Measurements from ENCODE around the gene NFKBIB. TPM values are rescaled to one million over a fixed set of nuclear protein-coding genes. Genes with fewer than 3 reads are reported as not detected.

The NFKBIB gene
- total RNA-seq, 1 donor from 2014 or later: 21.7 TPM

DNA sequence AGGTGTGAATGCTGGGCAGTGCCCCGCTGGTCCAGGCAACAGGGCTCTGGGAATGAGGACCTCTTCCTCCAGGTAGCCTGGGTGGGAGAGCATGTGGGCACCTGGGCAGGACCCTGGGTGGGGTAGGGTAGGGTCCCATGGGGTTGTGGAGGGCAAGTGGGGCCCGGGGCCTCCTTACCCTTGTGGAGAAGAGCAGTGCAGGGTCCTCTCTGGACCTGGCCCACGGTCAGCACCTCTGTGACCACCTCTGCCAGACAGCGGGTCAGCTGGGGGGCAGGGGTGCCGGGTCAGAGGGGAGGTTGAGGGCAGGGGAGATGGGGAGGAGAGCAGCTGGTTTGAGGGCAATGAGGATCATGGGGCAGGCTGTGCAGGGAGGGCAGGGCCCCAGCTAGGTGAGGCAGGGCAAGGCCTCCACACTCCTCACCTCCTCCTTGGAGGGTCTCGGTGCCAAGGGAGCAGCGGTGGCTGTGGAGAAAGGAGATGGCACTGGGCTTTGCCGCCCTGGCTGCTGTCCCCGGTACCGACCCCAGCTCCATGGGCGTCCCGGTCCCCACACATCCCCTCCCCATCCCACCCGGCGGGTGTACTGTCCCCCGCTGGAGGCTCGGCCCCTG lies 11.7 kb downstream of the NFKBIB start:
- Histone ChIP-seq H4K20me1 (ENCODE audit: insufficient read depth, low read length) (no peaks in the 10 kb centered on the region), H2AFZ (ENCODE audit: low read depth, low read length) (no peak overlapping the region), H3K9me3 (ENCODE audit: insufficient read depth, low read depth, low read length) (no peaks in the 10 kb centered on the region), H3K27me3 (ENCODE audit: insufficient read depth, low read length) (peaks cover 9% of the 10 kb centered on the region), H3K9ac (ENCODE audit: low read length) (no peak overlapping the region), H3K4me3 (ENCODE audit: insufficient read depth, low read depth, low read length) (no peak overlapping the region), H3K4me1 (ENCODE audit: insufficient read depth, low read length) (no peaks in the 10 kb centered on the region), H3K27ac (ENCODE audit: low read depth, low read length) (no peak overlapping the region), H3K4me2 (ENCODE audit: low read length) (no peak overlapping the region), H3K36me3 (ENCODE audit: insufficient read depth, low read length) (no peaks in the 10 kb centered on the region), H3K79me2 (ENCODE audit: insufficient read depth, low read length) (no peaks in the 10 kb centered on the region)
- DNase-seq (ENCODE audit: low read depth) (no peak), FAIRE-seq (no peak)
- H3K4me3 Mint-ChIP-seq (ENCODE audit: unreplicated experiment): no peak overlapping the region
- no peaks in the 10 kb centered on the region for H3K27me3 Mint-ChIP-seq (ENCODE audit: low read depth, unreplicated experiment)
- no peak overlapping the region for H3K27ac Mint-ChIP-seq (ENCODE audit: unreplicated experiment)
- H3K9me3 Mint-ChIP-seq (ENCODE audit: unreplicated experiment): peaks cover 5% of the 10 kb centered on the region
- no peaks in the 10 kb centered on the region for H3K4me1 Mint-ChIP-seq (ENCODE audit: low read depth, unreplicated experiment)
- TF ChIP-seq, protein P1, sequence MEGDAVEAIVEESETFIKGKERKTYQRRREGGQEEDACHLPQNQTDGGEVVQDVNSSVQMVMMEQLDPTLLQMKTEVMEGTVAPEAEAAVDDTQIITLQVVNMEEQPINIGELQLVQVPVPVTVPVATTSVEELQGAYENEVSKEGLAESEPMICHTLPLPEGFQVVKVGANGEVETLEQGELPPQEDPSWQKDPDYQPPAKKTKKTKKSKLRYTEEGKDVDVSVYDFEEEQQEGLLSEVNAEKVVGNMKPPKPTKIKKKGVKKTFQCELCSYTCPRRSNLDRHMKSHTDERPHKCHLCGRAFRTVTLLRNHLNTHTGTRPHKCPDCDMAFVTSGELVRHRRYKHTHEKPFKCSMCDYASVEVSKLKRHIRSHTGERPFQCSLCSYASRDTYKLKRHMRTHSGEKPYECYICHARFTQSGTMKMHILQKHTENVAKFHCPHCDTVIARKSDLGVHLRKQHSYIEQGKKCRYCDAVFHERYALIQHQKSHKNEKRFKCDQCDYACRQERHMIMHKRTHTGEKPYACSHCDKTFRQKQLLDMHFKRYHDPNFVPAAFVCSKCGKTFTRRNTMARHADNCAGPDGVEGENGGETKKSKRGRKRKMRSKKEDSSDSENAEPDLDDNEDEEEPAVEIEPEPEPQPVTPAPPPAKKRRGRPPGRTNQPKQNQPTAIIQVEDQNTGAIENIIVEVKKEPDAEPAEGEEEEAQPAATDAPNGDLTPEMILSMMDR (IDR thresholded peaks at IDR 0.05; ENCODE audit: insufficient read depth, low read depth, low read length): no peak
- TF ChIP-seq EZH2 (IDR thresholded peaks at IDR 0.05; ENCODE audit: insufficient read depth, low read length): peak; percentile 62
- H3K36me3 Mint-ChIP-seq (ENCODE audit: low read depth, unreplicated experiment): peaks cover 20% of the 10 kb centered on the region

DNA sequence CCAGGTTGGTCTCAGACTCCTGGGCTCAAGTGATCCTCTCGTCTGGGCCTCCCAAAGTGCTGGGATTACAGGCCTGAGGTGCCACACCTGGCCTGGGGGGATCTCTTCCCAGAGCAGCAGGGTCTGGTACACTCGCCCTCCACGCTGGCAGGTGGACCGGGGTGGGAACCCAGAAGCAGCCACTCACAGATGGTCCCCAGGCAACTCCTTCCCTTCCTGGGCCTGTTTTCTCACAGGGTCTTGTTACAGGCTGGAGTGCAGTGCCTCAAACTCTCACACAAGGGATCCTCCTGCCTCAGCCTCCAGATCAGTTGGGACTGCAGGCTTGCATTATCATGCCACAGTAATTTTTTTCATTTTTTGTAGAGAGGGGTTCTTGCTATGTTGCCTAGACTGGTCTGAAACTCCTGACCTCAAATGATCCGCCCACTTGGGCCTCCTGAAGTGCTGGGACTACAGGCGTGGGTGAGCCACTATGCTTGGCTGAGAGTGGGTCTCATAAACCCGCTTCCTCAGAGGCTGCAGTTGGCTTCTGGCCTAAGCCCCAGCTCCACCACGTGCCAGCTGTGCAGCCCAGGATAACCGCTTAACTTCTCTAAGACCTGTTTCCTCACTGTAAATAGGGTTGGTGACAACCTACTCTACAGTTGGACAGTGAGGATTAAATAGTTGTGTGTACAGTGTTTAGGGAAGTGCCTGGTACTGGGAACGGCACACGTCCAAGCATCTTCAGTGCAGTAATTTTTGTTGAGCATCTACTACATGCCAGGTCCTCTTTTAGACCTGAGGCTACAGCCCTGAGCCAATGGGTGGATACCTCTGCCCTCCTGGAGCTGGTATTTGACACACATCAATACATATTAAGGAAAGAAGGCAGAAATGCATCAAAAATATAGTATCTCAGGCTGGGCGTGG lies 13.1 kb downstream of the NFKBIB start:
- DNase-seq (ENCODE audit: low read depth) (no peak), FAIRE-seq (no peak)
- no peak for TF ChIP-seq EZH2 (IDR thresholded peaks at IDR 0.05; ENCODE audit: insufficient read depth, low read length)
- TF ChIP-seq, protein P1 (IDR thresholded peaks at IDR 0.05; ENCODE audit: insufficient read depth, low read depth, low read length): no peak
- H3K79me2 ChIP-seq (ENCODE audit: insufficient read depth, low read length): no peaks in the 10 kb centered on the region
- H3K4me2 ChIP-seq (ENCODE audit: low read length): no peak overlapping the region
- peaks cover 9% of the 10 kb centered on the region for H3K36me3 Mint-ChIP-seq (ENCODE audit: low read depth, unreplicated experiment)
- H3K4me3 ChIP-seq (ENCODE audit: insufficient read depth, low read depth, low read length): no peak overlapping the region
- H3K4me3 Mint-ChIP-seq (ENCODE audit: unreplicated experiment): no peak overlapping the region
- no peak overlapping the region for H3K27ac ChIP-seq (ENCODE audit: low read depth, low read length)
- H3K4me1 ChIP-seq (ENCODE audit: insufficient read depth, low read length): no peaks in the 10 kb centered on the region
- no peak overlapping the region for H3K9ac ChIP-seq (ENCODE audit: low read length)
- no peaks in the 10 kb centered on the region for H3K4me1 Mint-ChIP-seq (ENCODE audit: low read depth, unreplicated experiment)
- peaks cover 9% of the 10 kb centered on the region for H3K27me3 ChIP-seq (ENCODE audit: insufficient read depth, low read length)
- H3K27me3 Mint-ChIP-seq (ENCODE audit: low read depth, unreplicated experiment): no peaks in the 10 kb centered on the region
- H3K9me3 ChIP-seq (ENCODE audit: insufficient read depth, low read depth, low read length): no peaks in the 10 kb centered on the region
- no peak overlapping the region for H2AFZ ChIP-seq (ENCODE audit: low read depth, low read length)
- H3K36me3 ChIP-seq (ENCODE audit: insufficient read depth, low read length): no peaks in the 10 kb centered on the region
- H4K20me1 ChIP-seq (ENCODE audit: insufficient read depth, low read length): no peaks in the 10 kb centered on the region
- H3K9me3 Mint-ChIP-seq (ENCODE audit: unreplicated experiment): peaks cover 2% of the 10 kb centered on the region
- no peak overlapping the region for H3K27ac Mint-ChIP-seq (ENCODE audit: unreplicated experiment)
